HepG2 (cell line): Measurements from ENCODE around the gene SMIM1. TPM values are rescaled to one million over a fixed set of nuclear protein-coding genes. Genes with fewer than 3 reads are reported as not detected.

Experiments
- ATAC-seq: fragments of 200-7000 bp; cut with Tn5 transposase; 3 replicates; pipeline ENCODE4 v1.9.1; 2020; ENCODE audit warnings: mild to moderate bottlenecking, moderate library complexity
- BruUV-seq: library from RNA; stranded (reverse); fragments of 400-500 nt; replicated peaks from 2 replicates; lab custom pipeline; 2021; lab: Mats Ljungman, UMichigan
- CTCF ChIA-PET: fragments of 300-600 bp; formaldehyde crosslinking; extraction: SDS; loops from one replicate; lab custom pipeline; 2021; ENCODE audit warnings: low total read pairs, inconsistent platforms, low intra/inter-chr PET ratio; lab: Yijun Ruan, JAX
- POLR2A ChIA-PET: fragments of 350-600 bp; sonication (Branson Sonifier 250); formaldehyde crosslinking; loops from one replicate; lab custom pipeline; 2020; ENCODE audit warnings: antibody characterized with exemption, inconsistent platforms; lab: Yijun Ruan, JAX
- DNase-seq: peaks from one replicate; pipeline ENCODE4 v3.0.0-alpha.2; 2015; ENCODE audit warnings: low spot score
- FAIRE-seq: peaks from 3 replicates; lab custom pipeline; 2011; peaks lifted over from hg19 to GRCh38; lab: Jason Lieb, UNC
- H2AFZ ChIP-seq: one replicate; pipeline ENCODE4 v1.6.1; 2011; ENCODE audit warnings: low read length, inconsistent platforms
- H3K27ac ChIP-seq: fragments of 300-600 bp; 3 replicates; pipeline ENCODE4 v1.8.0; 2011; ENCODE audit warnings: mixed run types, mild to moderate bottlenecking, mixed read lengths, low read length, inconsistent platforms; ENCODE audit not compliant: insufficient read depth; ENCODE audit errors: extremely low read length
- H3K27me3 ChIP-seq, 2 experiments: fragments of 200-600 bp in 1 of 2; 2 replicates in 1 of 2; 3 replicates in 1 of 2; pipeline versions ENCODE4 v1.6.0 to v1.8.0; 2011; ENCODE audit warnings: low read length in 2 of 2, mild to moderate bottlenecking in 2 of 2, moderate library complexity in 2 of 2, inconsistent platforms in 1 of 2; ENCODE audit not compliant: insufficient read depth in 2 of 2, control insufficient read depth in 1 of 2
- H3K36me3 ChIP-seq, 2 experiments: fragments of 200-600 bp in 1 of 2; replicated peaks in 1 of 2; 2 replicates in 1 of 2; 3 replicates in 1 of 2; pipeline versions ENCODE4 v1.5.1 to v1.8.0; 2011; ENCODE audit warnings: low read length in 2 of 2, inconsistent platforms in 1 of 2; ENCODE audit not compliant: insufficient read depth in 2 of 2, control insufficient read depth in 1 of 2
- H3K4me1 ChIP-seq: 2 replicates; pipeline ENCODE4 v1.5.1; 2012; ENCODE audit warnings: low read length, inconsistent platforms; ENCODE audit not compliant: insufficient read depth
- H3K4me2 ChIP-seq: 2 replicates; pipeline ENCODE4 v1.6.0; 2011; ENCODE audit warnings: low read depth, low read length, inconsistent platforms
- H3K4me3 ChIP-seq, 3 experiments: fragments of 200-600 bp in 1 of 3; sonication (generic), shearing (Covaris generic) in 1 of 3; replicated peaks in 1 of 3; 2 replicates each; pipeline ENCODE4 v1.5.1; 2011 to 2016; ENCODE audit warnings: low read length in 3 of 3, inconsistent platforms in 2 of 3, low read depth in 2 of 3, mild to moderate bottlenecking in 2 of 3, control low read depth in 1 of 3, mixed read lengths in 1 of 3; ENCODE audit not compliant: insufficient read depth in 1 of 3
- H3K79me2 ChIP-seq: one replicate; pipeline ENCODE4 v1.6.1; 2011; ENCODE audit warnings: low read length, inconsistent platforms; ENCODE audit not compliant: insufficient read depth
- H3K9ac ChIP-seq: 2 replicates; pipeline ENCODE4 v1.6.0; 2011; ENCODE audit warnings: mild to moderate bottlenecking, low read depth, low read length, inconsistent platforms; ENCODE audit not compliant: insufficient read depth
- H3K9me3 ChIP-seq: 2 replicates; pipeline ENCODE4 v1.5.1; 2012; ENCODE audit warnings: mild to moderate bottlenecking, low read length
- H4K20me1 ChIP-seq: 2 replicates; pipeline ENCODE4 v1.6.0; 2011; ENCODE audit warnings: inconsistent platforms, mild to moderate bottlenecking, low read length, moderate library complexity; ENCODE audit not compliant: insufficient read depth
- BCL6 ChIP-seq: IDR thresholded peaks from 2 replicates; pipeline ENCODE4 v1.6.1; 2016; ENCODE audit warnings: missing genetic modification reagents, missing compliant biosample characterization
- CCDC6 ChIP-seq: sonication (generic); formaldehyde crosslinking; IDR thresholded peaks from 2 replicates; pipeline ENCODE4 v1.8.1; 2022; ENCODE audit warnings: mild to moderate bottlenecking, missing genetic modification reagents, moderate library complexity
- CEBPB ChIP-seq: IDR thresholded peaks from 2 replicates; pipeline ENCODE4 v1.6.1; 2011; ENCODE audit warnings: low read depth, low read length, improper control_type of control experiment, borderline replicate concordance
- FOXP1 ChIP-seq, 2 experiments: fragments of 450-650 bp in 1 of 2; IDR thresholded peaks; 2 replicates each; pipeline ENCODE4 v1.6.1; 2017 to 2018; ENCODE audit warnings: antibody characterized with exemption in 1 of 2
- KMT2B ChIP-seq: IDR thresholded peaks from 2 replicates; pipeline ENCODE4 v1.6.1; 2016; ENCODE audit warnings: missing genetic modification reagents, missing compliant biosample characterization
- NR2F2 ChIP-seq: IDR thresholded peaks from 2 replicates; pipeline ENCODE4 v1.6.1; 2012; ENCODE audit warnings: low read depth, inconsistent platforms, borderline replicate concordance
- SIN3B ChIP-seq: fragments of 150-350 bp; IDR thresholded peaks from 2 replicates; pipeline ENCODE4 v1.6.1; 2014; ENCODE audit warnings: low read length
- YEATS2 ChIP-seq: sonication (generic); formaldehyde crosslinking; IDR thresholded peaks from 2 replicates; pipeline ENCODE4 v1.4.0; 2020; ENCODE audit warnings: missing genetic modification reagents, borderline replicate concordance
- ZNF333 ChIP-seq: sonication (generic); formaldehyde crosslinking; IDR thresholded peaks from 2 replicates; pipeline ENCODE4 v1.4.0; 2020; ENCODE audit warnings: mild to moderate bottlenecking, missing genetic modification reagents, borderline replicate concordance
- ZNF337 ChIP-seq: sonication (generic); formaldehyde crosslinking; IDR thresholded peaks from 2 replicates; pipeline ENCODE4 v1.5.1; 2020; ENCODE audit warnings: missing genetic modification reagents, low read depth, mild to moderate bottlenecking, borderline replicate concordance
- ZNF768 ChIP-seq: sonication (generic); formaldehyde crosslinking; IDR thresholded peaks from 2 replicates; pipeline ENCODE4 v1.4.0; 2020; ENCODE audit warnings: missing genetic modification reagents
- WGBS: methylation state at CpG from one replicate; pipeline ENCODE4 v1.1.6; 2017; ENCODE audit warnings: low lambda C conversion rate; 5-methylcytosine and 5-hydroxymethylcytosine counted together
- in situ Hi-C: cut with HindIII; loops from 2 replicates; pipeline ENCODE4 v1.10.0; 2017; ENCODE audit warnings: low pct_unique_long_range_greater_than_20kb; ENCODE audit not compliant: extremely low pct_ligation_motif_present
- intact Hi-C: fragments of 100-400 bp; cut with micrococcal nuclease; formaldehyde crosslinking; loops from one replicate; pipeline ENCODE4 v1.10.0; 2022; ENCODE audit not compliant: unreplicated experiment
- polyA plus RNA-seq, 8 experiments: library from polyadenylated mRNA; depleted of rRNA in 3 of 8; stranded (reverse) in 7 of 8; unstranded in 1 of 8; fragments of >200 nt; fragmentation: Illumina TruSeq in 4 of 8; extraction: Trizol in 4 of 8; gene quantifications; 2 replicates each; pipeline versions ENCODE4 v1.2.1 to v1.2.3, GENCODE V29; 2011 to 2016; ENCODE audit warnings: low read depth in 4 of 8, missing spikeins in 1 of 8, mixed read lengths in 1 of 8; ENCODE audit not compliant: insufficient read depth in 1 of 8
- total RNA-seq, 5 experiments: library from RNA; depleted of rRNA; stranded (reverse); fragments of >200 nt; fragmentation: Illumina TruSeq; extraction: Trizol; gene quantifications; 2 replicates each; pipeline ENCODE4 v1.2.3, GENCODE V29; 2016; ENCODE audit warnings: low read depth in 1 of 5

Gene SMIM1
- total and polyA plus RNA-seq, 2 of the 13 experiments (the other 11 are each of a cell fraction or from before 2014, with no cell fraction given): 12.4 to 56.3 TPM

DNA sequence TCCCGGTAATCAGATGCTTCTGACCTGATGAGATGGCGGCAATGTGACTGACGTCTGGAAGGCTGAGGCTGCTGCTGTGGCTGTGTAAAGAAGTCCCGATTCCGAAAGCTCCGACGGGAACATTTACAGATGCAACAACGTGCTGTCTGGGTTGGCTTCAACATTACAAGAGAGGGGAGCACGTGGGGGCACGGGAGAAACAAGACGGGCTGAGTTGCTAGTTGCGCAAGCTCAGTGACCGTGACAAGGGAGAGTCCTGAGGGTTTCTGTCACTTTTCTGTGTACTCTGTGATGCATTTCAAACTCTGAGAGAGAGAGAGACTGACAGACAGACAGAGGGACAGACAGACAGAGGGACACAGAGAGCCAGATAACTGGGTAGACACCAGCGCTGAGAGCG, 49.4 kb downstream of the SMIM1 start:
- POLR2A ChIA-PET: no interaction called here
- intact Hi-C loops: no loop called here
- ATAC-seq: no peak

DNA sequence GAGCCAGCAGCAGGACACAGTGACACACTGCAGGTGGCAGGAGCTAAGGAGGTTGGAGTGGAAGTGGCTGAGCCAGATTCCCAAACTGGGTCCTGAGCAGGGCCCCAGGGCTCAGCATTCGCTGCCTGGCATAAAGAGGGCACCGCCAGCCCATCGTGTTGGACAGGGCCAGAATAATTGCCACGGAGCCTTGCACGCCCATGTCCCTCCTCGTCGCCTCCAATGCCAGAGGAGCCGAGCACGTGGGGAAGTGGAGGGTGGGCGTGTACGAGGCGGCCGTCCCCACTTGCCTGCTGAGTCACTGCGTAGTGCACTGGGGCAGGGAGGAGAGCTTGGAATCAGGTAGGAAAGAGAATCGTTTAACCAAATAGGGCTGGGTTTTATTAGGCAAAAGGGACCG, 49.9 kb downstream of the SMIM1 start:
- no peaks in the 10 kb centered on the region for H3K27me3 ChIP-seq
- H4K20me1 ChIP-seq: no peaks in the 10 kb centered on the region
- FAIRE-seq (no peak), DNase-seq (no peak), ATAC-seq (no peak)
- H3K9me3 ChIP-seq: no peaks in the 10 kb centered on the region
- no peak overlapping the region for H3K4me3 ChIP-seq
- H3K4me1 ChIP-seq: no peaks in the 10 kb centered on the region
- H3K79me2 ChIP-seq: no peaks in the 10 kb centered on the region
- H3K9ac ChIP-seq: no peak overlapping the region
- in situ Hi-C loops (no loop called here), intact Hi-C loops (no loop called here)
- POLR2A ChIA-PET: no interaction called here
- CTCF ChIA-PET: no interaction called here
- no TSS peak for BruUV-seq
- no peak overlapping the region for H2AFZ ChIP-seq
- H3K4me2 ChIP-seq: no peak overlapping the region
- 87% methylated on average over 12 of the region's 16 CpGs for WGBS
- TF ChIP-seq ZNF333 (no peak), BCL6 (CRISPR knock-in tag) (no peak), ZNF768 (no peak), ZNF337 (no peak), NR2F2 (no peak), KMT2B (CRISPR knock-in tag) (no peak), CCDC6 (no peak), SIN3B (no peak), YEATS2 (CRISPR knock-in tag) (no peak)
- TF ChIP-seq, all 625 proteins: peak for 0
- H3K36me3 ChIP-seq: peaks cover 12 to 32% of the 10 kb centered on the region in 2 experiments; a peak in 4 of 5 replicates
- H3K27ac ChIP-seq: no peak overlapping the region

More for the DNA sequence above, 49.4 kb downstream of the SMIM1 start:
- Histone ChIP-seq H3K27ac (no peak overlapping the region), H3K9ac (no peak overlapping the region), H3K9me3 (no peaks in the 10 kb centered on the region), H3K4me3 (no peak overlapping the region), H3K4me2 (no peak overlapping the region), H4K20me1 (no peaks in the 10 kb centered on the region), H3K4me1 (no peaks in the 10 kb centered on the region), H3K36me3 (peaks cover 12 to 31% of the 10 kb centered on the region in 2 experiments; a peak in 4 of 5 replicates), H3K27me3 (no peaks in the 10 kb centered on the region), H2AFZ (no peak overlapping the region), H3K79me2 (no peaks in the 10 kb centered on the region)
- 88% methylated on average over 15 of the region's 15 CpGs for WGBS
- TF ChIP-seq CEBPB: peak; percentile 28; the same call in 1 of the 2 replicates
- no peak for TF ChIP-seq FOXP1 (IDR thresholded peaks at IDR 0.05)
- TF ChIP-seq FOXP1 (CRISPR knock-in tag; IDR thresholded peaks at IDR 0.05): no peak
- BruUV-seq: no TSS peak
- DNase-seq (no peak), FAIRE-seq (no peak)
- CTCF ChIA-PET: no interaction called here
- in situ Hi-C loops: no loop called here
